GM21786 (cell line): ENCODE data around the gene GPATCH8.
A peak's percentile ranks its signal among the peaks of the same experiment; 100 is the strongest.

Source experiments
- ATAC-seq: cut with Tn5 transposase; IDR thresholded peaks from one replicate; pipeline ENCODE4 v1.9.1; 2021; ENCODE audit not compliant: unreplicated experiment

Gene GPATCH8

DNA sequence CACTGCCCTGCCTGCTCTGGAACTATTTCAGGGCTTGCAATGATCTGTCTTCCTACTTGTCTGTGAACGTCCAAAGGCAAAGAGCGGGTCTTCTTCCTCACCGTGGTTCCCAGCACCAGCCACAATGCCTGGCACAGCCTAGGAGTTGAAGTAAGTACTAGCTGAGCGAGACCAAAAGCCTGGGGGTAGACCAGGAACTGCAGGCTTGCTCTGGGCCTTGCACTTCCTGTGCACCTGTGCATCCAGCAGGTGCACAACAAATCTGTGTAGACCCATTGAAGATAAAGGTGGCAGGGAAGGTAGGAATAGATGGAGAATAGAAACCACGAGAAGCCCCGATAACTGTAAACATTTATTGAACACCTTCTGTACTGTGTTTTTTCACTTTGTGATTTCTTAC lies 144.2 kb downstream of the GPATCH8 start:
- no peak for ATAC-seq

DNA sequence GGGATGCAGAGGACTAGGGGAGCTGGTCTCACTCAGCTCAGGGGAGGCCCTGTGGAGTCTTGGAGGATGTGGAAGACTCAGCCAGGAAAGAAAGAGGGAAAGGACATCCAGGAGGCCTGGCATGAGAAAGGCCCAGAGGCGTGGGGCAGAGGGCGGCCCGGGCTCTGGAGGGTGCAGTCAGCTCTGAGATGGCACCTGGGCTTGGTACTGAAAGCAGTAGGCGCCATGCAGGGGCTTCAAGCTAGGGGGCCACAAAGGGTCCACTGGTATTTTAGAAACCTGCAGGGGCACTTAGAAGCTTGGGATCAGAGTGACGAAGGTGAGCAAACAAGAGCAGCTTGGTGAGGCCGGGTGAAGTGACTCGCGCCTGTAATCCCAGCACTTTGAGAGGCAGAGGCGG lies 145.1 kb downstream of the GPATCH8 start:
- ATAC-seq, result no peak

DNA sequence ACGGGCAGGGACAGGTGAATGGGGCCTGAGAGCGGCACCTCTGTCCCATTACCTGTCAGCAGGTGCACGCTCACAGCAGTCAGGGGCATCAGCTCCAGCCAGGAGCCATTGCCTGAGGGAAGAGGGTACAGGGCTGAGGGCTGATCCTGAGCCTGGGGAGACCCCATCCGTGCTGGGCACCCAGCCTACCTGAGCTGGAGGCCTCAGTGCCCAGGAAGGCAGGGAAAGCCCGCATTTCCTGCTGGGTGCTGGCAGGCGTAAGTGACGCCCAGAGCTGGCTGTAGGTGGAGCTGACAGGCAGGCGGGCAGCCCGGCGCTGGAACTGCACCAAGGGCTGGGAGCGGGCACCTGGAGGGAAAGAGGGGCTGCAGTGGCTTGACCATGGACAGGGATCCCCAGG lies 147.0 kb downstream of the GPATCH8 start:
- ATAC-seq, result no peak

DNA sequence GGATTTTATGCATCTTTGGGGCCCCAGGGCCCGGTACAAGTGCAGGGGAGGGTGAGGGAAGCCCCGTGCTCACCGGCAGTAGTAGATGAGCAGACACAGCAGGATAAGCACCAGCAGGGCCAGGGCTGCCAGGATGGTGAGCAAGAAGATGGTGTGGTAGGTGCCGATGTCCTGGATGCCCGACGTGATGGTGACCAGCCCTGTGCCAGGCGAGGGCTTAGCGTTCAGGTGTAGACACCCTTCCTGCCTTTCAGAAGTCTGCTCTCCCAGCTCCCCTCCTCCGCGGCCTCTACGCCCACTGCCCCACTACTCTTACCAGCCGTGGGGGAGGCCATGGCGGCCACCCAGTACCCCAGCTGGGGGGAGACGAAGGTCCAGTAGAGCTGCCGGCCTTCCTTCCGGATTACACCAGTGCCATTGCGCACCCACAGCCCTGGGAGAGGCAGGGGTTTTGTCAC lies 147.5 kb downstream of the GPATCH8 start:
- ATAC-seq, result no peak

DNA sequence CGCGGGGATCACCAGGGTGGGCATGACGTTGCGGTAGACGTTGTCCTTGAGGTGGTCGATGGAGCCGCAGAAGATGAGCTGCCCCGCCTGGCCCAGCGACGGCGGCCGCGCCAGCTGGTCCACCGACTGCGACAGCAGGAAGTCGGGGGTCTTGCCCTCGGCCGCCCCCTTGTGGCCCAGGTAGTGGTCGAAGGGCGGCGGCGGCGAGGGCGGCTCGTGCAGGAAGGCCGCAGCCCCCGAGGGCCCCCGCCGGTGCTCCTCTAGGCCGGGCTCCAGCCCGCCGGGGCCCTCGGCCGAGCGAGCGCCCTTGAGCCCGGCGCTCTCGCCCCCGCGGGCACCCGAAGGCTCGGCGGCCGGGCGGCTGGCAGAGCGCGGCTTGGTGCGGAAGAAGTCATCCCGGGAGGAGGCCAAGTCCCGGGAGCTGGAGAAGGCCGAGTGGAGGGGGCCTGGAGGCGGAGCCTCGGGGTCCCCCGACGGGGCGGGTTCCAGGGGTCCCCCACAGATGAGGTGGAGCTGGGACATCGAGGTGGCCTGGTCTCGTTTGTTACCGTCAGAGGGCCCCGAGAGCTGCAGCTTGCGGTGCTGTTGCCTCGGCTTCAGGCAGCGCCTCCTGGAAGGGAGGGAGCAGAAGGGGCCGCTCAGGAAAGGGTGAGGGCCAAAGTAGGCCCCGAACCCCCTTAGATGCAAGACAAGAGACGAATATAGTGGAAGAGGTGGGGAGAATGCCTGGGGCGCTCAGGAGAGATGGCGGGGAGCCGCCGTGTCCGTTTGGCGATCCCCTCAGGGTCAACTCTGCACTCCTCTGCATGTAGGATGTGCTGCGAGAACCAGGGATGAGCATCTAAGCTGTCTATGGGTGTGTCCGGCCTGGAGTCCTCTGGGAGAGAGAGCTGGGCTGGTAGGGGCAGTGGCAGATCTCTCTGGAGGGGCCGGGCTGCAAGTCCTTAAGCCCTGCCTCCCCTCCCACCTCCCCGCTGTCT lies 148.3 kb downstream of the GPATCH8 start:
- ATAC-seq, result no peak

DNA sequence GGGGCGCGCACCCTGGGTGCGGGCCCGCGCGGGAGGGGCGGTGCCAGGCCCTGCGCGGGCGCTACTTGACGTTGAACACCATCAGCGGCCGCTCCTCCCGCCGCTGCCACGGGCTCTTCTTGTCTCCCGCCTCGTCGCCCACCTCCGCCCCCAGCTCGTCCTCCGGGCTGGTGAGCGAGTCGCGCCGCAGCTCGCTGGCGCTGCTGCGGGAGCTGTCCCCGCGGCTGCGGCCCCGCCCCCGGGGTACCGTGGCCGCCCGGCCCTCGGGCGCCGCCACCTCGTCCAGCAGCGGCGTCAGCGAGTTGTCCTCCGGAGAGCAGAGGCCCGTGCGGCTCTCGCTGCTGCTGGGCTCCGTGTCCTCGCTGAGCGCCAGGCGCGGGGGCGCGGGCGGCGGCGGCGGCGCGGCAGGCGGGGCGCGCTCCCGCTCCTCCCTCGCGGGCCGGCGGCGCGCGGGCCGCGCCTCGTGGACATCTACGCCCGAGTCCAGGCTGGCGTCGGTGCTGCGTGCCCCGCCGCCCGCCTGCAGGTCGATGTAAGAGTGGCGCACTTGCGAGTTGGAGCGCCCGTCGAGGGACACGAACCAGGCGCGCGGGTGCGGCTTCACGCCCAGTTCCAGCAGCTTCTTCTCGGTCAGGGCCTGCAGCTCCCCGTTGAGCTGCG lies 149.4 kb downstream of the GPATCH8 start:
- ATAC-seq, result no peak

DNA sequence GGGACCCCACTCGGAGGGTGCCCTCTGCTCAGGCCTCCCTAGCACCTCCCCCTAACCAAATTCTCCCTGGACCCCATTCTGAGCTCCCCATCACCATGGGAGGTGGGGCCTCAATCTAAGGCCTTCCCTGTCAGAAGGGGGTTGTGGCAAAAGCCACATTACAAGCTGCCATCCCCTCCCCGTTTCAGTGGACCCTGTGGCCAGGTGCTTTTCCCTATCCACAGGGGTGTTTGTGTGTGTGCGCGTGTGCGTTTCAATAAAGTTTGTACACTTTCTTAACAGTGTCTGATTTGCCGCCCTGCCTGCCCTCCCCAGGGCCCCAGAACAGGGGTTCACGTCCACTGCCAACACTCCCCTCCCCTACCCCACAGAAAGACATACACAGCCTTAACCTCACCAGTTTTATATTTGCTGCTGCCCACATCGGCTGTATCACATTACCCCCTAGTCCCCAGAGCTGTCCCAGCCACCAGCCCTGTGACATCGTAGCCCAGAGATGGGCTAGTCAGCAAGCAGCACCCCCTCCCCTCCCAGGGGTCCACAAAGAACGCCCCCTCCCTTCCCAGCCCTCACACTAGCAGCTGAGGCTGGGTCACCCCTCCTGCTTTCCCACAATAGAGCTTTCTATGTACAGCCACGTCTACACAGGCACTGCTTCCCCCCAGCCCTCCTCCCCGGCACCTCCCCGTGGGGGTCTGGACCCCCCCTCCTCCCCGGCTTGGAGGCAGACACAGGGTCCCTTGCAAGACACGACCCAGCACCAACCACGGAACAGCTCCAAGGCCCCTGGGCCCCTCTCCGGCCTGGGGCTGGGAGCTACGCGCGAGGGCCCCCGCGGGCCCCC lies 150.2 kb downstream of the GPATCH8 start:
- no peak for ATAC-seq

DNA sequence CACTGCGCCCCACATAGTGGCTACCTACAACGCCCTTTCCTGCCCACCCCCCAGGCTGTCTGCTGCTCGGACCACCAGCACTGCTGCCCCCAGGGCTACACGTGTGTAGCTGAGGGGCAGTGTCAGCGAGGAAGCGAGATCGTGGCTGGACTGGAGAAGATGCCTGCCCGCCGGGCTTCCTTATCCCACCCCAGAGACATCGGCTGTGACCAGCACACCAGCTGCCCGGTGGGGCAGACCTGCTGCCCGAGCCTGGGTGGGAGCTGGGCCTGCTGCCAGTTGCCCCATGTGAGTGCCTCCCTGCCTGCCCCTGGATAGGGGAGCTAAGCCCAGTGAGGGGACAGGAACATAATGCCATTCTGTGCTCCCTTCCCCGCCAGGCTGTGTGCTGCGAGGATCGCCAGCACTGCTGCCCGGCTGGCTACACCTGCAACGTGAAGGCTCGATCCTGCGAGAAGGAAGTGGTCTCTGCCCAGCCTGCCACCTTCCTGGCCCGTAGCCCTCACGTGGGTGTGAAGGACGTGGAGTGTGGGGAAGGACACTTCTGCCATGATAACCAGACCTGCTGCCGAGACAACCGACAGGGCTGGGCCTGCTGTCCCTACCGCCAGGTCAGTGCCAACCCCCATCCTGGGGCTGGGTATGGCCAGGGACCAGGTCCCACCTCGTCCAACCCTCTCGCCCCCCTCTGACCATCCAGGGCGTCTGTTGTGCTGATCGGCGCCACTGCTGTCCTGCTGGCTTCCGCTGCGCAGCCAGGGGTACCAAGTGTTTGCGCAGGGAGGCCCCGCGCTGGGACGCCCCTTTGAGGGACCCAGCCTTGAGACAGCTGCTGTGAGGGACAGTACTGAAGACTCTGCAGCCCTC lies 151.0 kb downstream of the GPATCH8 start:
- ATAC-seq, result no peak

DNA sequence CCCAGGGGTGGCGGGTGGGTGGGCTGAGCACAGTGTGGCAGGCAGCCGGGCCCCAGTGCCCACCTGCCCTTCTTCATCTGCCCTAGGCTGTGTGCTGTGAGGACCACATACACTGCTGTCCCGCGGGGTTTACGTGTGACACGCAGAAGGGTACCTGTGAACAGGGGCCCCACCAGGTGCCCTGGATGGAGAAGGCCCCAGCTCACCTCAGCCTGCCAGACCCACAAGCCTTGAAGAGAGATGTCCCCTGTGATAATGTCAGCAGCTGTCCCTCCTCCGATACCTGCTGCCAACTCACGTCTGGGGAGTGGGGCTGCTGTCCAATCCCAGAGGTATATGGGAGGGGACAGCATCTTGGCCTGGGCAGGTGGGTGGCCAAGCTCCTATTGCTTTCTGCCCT lies 151.7 kb downstream of the GPATCH8 start:
- no peak for ATAC-seq

DNA sequence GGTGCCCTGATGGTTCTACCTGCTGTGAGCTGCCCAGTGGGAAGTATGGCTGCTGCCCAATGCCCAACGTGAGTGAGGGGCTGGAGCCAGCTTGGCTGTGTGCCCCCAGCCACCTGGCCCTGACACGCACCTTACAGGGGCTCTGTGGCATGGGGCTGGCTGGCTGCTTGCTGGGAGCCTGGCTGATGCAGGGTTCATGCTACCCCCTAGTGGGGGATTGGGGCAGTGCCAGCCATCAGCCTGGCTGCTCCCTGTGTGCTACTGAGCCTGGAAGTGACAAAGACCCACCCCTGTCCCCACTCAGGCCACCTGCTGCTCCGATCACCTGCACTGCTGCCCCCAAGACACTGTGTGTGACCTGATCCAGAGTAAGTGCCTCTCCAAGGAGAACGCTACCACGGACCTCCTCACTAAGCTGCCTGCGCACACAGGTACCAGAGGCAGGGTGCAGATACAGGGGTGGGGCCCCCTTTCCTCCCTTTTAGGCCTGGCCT lies 152.4 kb downstream of the GPATCH8 start:
- ATAC-seq, result no peak

DNA sequence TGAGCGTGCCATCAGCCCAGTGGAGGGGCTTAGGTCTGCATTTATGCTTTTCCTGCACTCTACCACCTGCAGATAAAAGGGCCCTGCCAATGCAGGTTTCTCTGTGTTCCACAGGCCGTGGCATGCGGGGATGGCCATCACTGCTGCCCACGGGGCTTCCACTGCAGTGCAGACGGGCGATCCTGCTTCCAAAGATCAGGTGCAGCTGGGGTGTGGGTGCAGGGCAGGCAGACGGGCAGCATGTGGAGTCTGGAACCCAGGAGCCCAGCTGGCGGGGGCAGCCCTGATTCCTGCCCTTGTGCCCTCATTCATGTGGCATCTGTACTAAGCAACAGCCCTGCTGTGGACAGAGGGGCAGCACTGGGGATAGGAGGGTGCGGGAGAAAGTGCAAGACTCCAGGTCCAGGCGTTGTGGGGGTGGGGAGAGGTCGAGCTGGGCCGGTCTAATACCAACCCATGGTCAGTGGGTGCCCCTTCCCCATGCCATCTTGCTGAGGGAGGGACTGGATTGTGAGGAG lies 153.6 kb downstream of the GPATCH8 start:
- no peak for ATAC-seq

DNA sequence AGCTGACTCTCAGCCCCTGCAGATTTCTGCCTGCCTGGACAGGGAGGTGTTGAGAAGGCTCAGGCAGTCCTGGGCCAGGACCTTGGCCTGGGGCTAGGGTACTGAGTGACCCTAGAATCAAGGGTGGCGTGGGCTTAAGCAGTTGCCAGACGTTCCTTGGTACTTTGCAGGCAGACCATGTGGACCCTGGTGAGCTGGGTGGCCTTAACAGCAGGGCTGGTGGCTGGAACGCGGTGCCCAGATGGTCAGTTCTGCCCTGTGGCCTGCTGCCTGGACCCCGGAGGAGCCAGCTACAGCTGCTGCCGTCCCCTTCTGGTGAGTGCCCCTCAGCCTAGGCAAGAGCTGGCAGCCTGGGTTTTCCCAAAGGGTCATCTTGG lies 154.2 kb downstream of the GPATCH8 start:
- ATAC-seq, result no peak

DNA sequence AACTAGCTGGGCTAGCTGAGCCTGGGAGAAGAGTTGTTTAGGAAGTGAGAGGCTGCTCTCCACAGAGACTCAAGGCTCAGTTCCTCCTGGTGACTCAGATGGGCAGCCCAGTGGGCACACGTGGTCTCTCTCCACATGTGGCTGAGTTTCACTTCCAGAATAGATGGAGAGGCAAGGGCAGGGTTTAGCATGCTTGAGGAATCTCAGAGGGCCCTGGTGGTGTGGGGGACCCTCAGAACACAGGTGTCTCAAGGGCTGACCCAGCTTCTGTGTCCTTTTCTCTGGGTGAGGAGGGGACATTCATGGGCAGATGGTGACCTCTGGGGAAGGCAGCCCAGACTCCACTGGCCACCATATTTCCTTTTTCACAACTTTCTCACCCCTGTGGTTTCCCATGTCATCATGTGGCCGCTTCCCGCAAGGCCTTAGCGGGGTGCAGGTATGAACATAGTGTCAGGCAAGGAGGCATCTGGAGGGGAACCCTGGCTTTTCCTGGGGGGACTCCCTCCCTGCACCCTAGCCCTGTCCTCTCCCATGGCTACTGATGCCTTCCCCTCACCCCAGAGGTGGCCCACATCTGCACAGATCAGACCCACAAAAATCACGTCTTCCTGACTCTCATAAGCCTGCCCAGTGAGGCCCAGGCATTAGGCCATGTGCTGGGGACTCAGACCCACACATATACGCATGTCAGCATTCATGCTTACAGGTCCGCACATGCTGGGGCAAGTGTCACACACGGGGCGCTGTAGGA lies 154.8 kb downstream of the GPATCH8 start:
- ATAC-seq, result peak; percentile 41
